Left lung (tissue), 10 donors: ENCODE results near the gene SLC25A21. TPM values are rescaled to one million over a fixed set of nuclear protein-coding genes. Genes with fewer than 3 reads are reported as not detected.
"Not testable (repeated sequence)": the region's sequence is repeated elsewhere in the genome, so short reads cannot be mapped to it uniquely, and the experiment has no call there.

Experiments
- ATAC-seq: fragments of 200-7000 bp; cut with Tn5 transposase; one replicate; pipeline ENCODE4 v1.9.1; 2020; ENCODE audit warnings: moderate library complexity
- DNase-seq, 4 donors: peaks; one replicate each; pipeline ENCODE4 v3.0.0-alpha.2; 2013 to 2020
- H3K27ac ChIP-seq, 2 donors: fragments of 200-600 bp; sonication (generic) in 1 of 2; one replicate each; pipeline versions ENCODE4 v1.5.0 to v1.8.0; 2020 to 2021
- H3K27me3 ChIP-seq, 2 donors: fragments of 200-600 bp; sonication (generic) in 1 of 2; one replicate each; pipeline versions ENCODE4 v1.5.0 to v1.8.0; 2020 to 2021
- H3K36me3 ChIP-seq, 2 donors: fragments of 200-600 bp; sonication (generic) in 1 of 2; one replicate each; pipeline versions ENCODE4 v1.5.0 to v1.8.0; 2020 to 2021
- H3K4me1 ChIP-seq, 2 donors: fragments of 200-600 bp; one replicate each; pipeline ENCODE4 v1.8.0; 2021
- H3K4me3 ChIP-seq, 2 donors: fragments of 200-600 bp; sonication (generic) in 1 of 2; one replicate each; pipeline versions ENCODE4 v1.5.0 to v1.8.0; 2020 to 2021; ENCODE audit warnings: mild to moderate bottlenecking in 1 of 2
- H3K9me3 ChIP-seq, 2 donors: fragments of 200-600 bp; sonication (generic) in 1 of 2; one replicate each; pipeline versions ENCODE4 v1.5.0 to v1.8.0; 2020 to 2021
- CTCF ChIP-seq, 2 donors: fragments of 200-600 bp; sonication (generic) in 1 of 2; IDR thresholded peaks; one replicate each; pipeline versions ENCODE4 v1.5.0 to v1.8.0; 2021; ENCODE audit warnings: antibody characterized with exemption in 2 of 2
- intact Hi-C, 2 donors: fragments of 100-400 bp; cut with DNase I; formaldehyde crosslinking; loops; one replicate each; pipeline versions ENCODE4 v1.11.2 to v1.14.2; 2022
- polyA plus RNA-seq, 6 donors: library from polyadenylated mRNA; unstranded; fragments of 120-200 nt; gene quantifications; one replicate each; pipeline ENCODE4 v1.2.1, GENCODE V29; 2013; ENCODE audit not compliant: insufficient read length in 6 of 6
- total RNA-seq, 2 donors: library from RNA; stranded (reverse); fragmentation: NEBNext Ultra II Directional; extraction: Animal tissue kit (Norgen Biotek cat#: 25700); gene quantifications; one replicate each; pipeline ENCODE4 v1.2.1, GENCODE V29; 2021
- donor health status: DM: no; HTN: yes; CAD: no.
- donor health status: DM: no; HTN: no; CAD: no.

The SLC25A21 gene
- total and polyA plus RNA-seq, 8 donors: 0.47 to 3.7 (median 2.7) TPM

GRCh38 chr14:37170993-37171392, 1.4 kb downstream of the SLC25A21 start:
- Histone ChIP-seq H3K4me1 (peaks cover 0 to 6% of the 10 kb centered on the region in 2 donors), H3K4me3 (no peak overlapping the region), H3K9me3 (no peaks in the 10 kb centered on the region), H3K27ac (no peak overlapping the region), H3K36me3 (no peaks in the 10 kb centered on the region), H3K27me3 (peaks cover 0 to 27% of the 10 kb centered on the region in 2 donors)
- intact Hi-C loops: no loop called here
- no peak for ATAC-seq
- no peak for TF ChIP-seq CTCF (IDR thresholded peaks at IDR 0.05)
- DNase-seq: no peak

GRCh38 chr14:37170237-37170636, 2.2 kb downstream of the SLC25A21 start:
- Histone ChIP-seq H3K36me3 (no peaks in the 10 kb centered on the region), H3K4me1 (peaks cover 0 to 6% of the 10 kb centered on the region in 2 donors), H3K27me3 (peaks cover 0 to 27% of the 10 kb centered on the region in 2 donors), H3K9me3 (no peaks in the 10 kb centered on the region), H3K4me3 (no peak overlapping the region), H3K27ac (no peak overlapping the region)
- intact Hi-C loops: no loop called here
- TF ChIP-seq CTCF (IDR thresholded peaks at IDR 0.05): no peak
- no peak for ATAC-seq
- DNase-seq: no peak

- no peak for ATAC-seq
- no peak for DNase-seq
- Histone ChIP-seq H3K9me3 (no peaks in the 10 kb centered on the region), H3K4me3 (no peak overlapping the region), H3K36me3 (no peaks in the 10 kb centered on the region), H3K27ac (no peak overlapping the region), H3K4me1 (peaks cover 0 to 6% of the 10 kb centered on the region in 2 donors), H3K27me3 (peaks cover 0 to 27% of the 10 kb centered on the region in 2 donors)
- intact Hi-C loops: no loop called here
- TF ChIP-seq CTCF (IDR thresholded peaks at IDR 0.05): no peak
Measured at GRCh38 chr14:37168721-37169120, 3.7 kb downstream of the SLC25A21 start.

GRCh38 chr14:37167151-37168047, 5.0 kb downstream of the SLC25A21 start:
- Histone ChIP-seq H3K36me3 (no peaks in the 10 kb centered on the region), H3K27ac (no peak overlapping the region), H3K4me3 (no peak overlapping the region), H3K9me3 (no peaks in the 10 kb centered on the region), H3K4me1 (no peaks in the 10 kb centered on the region), H3K27me3 (peaks cover 0 to 17% of the 10 kb centered on the region in 2 donors)
- DNase-seq (no peak), ATAC-seq (no peak)
- intact Hi-C loops: no loop called here
- no peak for TF ChIP-seq CTCF (IDR thresholded peaks at IDR 0.05)

- H3K4me1 ChIP-seq: no peaks in the 10 kb centered on the region
- H3K27ac ChIP-seq: no peak overlapping the region
- H3K9me3 ChIP-seq: no peaks in the 10 kb centered on the region
- intact Hi-C loops: no loop called here
- peaks cover 0 to 4% of the 10 kb centered on the region in 2 donors for H3K27me3 ChIP-seq
- H3K36me3 ChIP-seq: no peaks in the 10 kb centered on the region
- DNase-seq: no peak
- no peak for TF ChIP-seq CTCF (IDR thresholded peaks at IDR 0.05)
- no peak for ATAC-seq
- H3K4me3 ChIP-seq: no peak overlapping the region
Measured at GRCh38 chr14:37165794-37166193, 6.6 kb downstream of the SLC25A21 start.

GRCh38 chr14:37162307-37162706, 10.1 kb downstream of the SLC25A21 start:
- DNase-seq, intact Hi-C loops: not testable (repeated sequence)

More at GRCh38 chr14:37162307-37162706, 10.1 kb downstream of the SLC25A21 start:
- ATAC-seq, H3K4me1 ChIP-seq, H3K36me3 ChIP-seq, H3K27me3 ChIP-seq, H3K9me3 ChIP-seq, H3K4me3 ChIP-seq, H3K27ac ChIP-seq: not testable (repeated sequence)
